ENCODE data around the gene UNC13A. TPM values are rescaled to one million over a fixed set of nuclear protein-coding genes. Genes with fewer than 3 reads are reported as not detected.

The UNC13A gene
- total and polyA plus RNA-seq, 2 of the 8 experiments (the other 6 are each of a cell fraction or from before 2014, with no cell fraction given) = 13.1 to 47.6 TPM

DNA sequence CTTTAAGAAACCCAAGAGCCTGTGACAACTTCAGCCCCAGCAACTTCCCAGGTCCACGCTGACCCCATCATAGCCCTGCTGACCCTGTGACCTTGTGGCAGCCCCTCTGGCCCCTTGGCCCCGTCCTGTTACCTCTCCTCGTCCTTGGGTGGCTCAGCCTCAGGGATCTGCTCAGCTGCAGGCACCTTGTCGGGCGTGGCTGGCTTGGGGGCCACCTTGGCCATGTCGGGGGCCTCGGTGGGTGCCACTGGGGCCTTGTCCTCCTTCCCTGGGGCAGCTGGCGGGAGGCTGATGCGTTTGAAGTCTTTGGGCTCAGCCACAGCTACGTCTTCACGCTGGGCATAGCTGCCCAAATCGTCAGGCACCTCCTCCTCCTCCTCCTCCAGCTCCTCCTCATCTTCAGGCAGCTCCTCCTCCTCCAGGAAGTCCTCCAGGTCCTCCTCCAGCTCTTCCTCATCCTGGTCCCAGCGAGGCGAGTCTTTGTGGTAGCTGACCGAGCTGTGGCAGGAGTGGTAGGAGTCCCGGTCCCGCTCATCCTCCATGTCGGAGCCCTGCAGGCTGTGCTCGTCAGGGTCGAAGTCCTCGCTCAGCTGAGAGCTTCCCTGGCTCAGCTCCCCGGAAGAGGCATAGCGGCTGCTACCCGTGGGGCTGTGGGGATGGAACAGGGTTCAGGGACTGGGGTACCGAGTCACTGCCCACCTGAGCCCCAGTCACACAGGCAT, 32.2 kb downstream of the UNC13A start (continued):
- TF ChIP-seq, protein P1, sequence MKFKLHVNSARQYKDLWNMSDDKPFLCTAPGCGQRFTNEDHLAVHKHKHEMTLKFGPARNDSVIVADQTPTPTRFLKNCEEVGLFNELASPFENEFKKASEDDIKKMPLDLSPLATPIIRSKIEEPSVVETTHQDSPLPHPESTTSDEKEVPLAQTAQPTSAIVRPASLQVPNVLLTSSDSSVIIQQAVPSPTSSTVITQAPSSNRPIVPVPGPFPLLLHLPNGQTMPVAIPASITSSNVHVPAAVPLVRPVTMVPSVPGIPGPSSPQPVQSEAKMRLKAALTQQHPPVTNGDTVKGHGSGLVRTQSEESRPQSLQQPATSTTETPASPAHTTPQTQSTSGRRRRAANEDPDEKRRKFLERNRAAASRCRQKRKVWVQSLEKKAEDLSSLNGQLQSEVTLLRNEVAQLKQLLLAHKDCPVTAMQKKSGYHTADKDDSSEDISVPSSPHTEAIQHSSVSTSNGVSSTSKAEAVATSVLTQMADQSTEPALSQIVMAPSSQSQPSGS (IDR thresholded peaks at IDR 0.05; ENCODE audit: low read length) = no peak
- no peak for TF ChIP-seq HDAC6 (IDR thresholded peaks at IDR 0.05; ENCODE audit: low read depth, low read length)
- TF ChIP-seq SIRT6 (IDR thresholded peaks at IDR 0.05; ENCODE audit: low read length) = no peak
